H1 (cell line): ENCODE data around the gene PLEKHG4. TPM values are rescaled to one million over a fixed set of nuclear protein-coding genes. Genes with fewer than 3 reads are reported as not detected.

Source experiments
- CTCF ChIA-PET: fragments of 300-600 bp; sonication (Branson Sonifier 250); formaldehyde crosslinking; loops from one replicate; lab custom pipeline; 2021; ENCODE audit not compliant: partially characterized antibody; lab: Charles Lee
- POLR2A ChIA-PET: fragments of 300-600 bp; sonication (Branson Sonifier 250); formaldehyde crosslinking; loops from one replicate; lab custom pipeline; 2021; ENCODE audit warnings: inconsistent platforms; ENCODE audit not compliant: partially characterized antibody; lab: Charles Lee
- DNase-seq, 2 experiments: peaks; one replicate each; pipeline versions ENCODE4 v3.0.0 to v3.0.0-alpha.2; 2010 to 2022; ENCODE audit warnings: low spot score in 2 of 2, low read depth in 1 of 2, mixed read lengths in 1 of 2
- FAIRE-seq: peaks from 2 replicates; lab custom pipeline; 2011; peaks lifted over from hg19 to GRCh38; lab: Jason Lieb, UNC
- H2AFZ ChIP-seq: 2 replicates; pipeline ENCODE4 v1.8.1; 2012; ENCODE audit warnings: low read length, inconsistent platforms
- H2AK5ac ChIP-seq: 2 replicates; pipeline ENCODE4 v1.6.1; 2013; ENCODE audit warnings: low read depth, low read length
- H2BK120ac ChIP-seq: replicated peaks from 2 replicates; pipeline ENCODE3; 2013; ENCODE audit warnings: low read depth, low read length, inconsistent platforms
- H2BK12ac ChIP-seq: 2 replicates; pipeline ENCODE4 v1.6.1; 2013; ENCODE audit warnings: low read depth, low read length
- H2BK15ac ChIP-seq: 2 replicates; pipeline ENCODE4 v1.6.1; 2013; ENCODE audit warnings: low read length
- H2BK20ac ChIP-seq: 2 replicates; pipeline ENCODE4 v1.6.1; 2013; ENCODE audit warnings: low read length
- H2BK5ac ChIP-seq: 2 replicates; pipeline ENCODE4 v1.6.1; 2013; ENCODE audit warnings: low read depth, low read length
- H3K14ac ChIP-seq: 2 replicates; pipeline ENCODE4 v1.6.1; 2013; ENCODE audit warnings: inconsistent platforms; ENCODE audit not compliant: insufficient read length
- H3K18ac ChIP-seq: 2 replicates; pipeline ENCODE4 v1.6.1; 2013; ENCODE audit warnings: low read length; ENCODE audit errors: extremely low read depth
- H3K23ac ChIP-seq: 2 replicates; pipeline ENCODE4 v1.6.1; 2013; ENCODE audit warnings: inconsistent platforms; ENCODE audit not compliant: insufficient read length
- H3K23me2 ChIP-seq: 2 replicates; pipeline ENCODE4 v1.6.1; 2013; ENCODE audit warnings: low read depth, low read length
- H3K27ac ChIP-seq: 2 replicates; pipeline ENCODE4 v1.6.1; 2011; ENCODE audit warnings: low read depth, low read length, inconsistent platforms
- H3K27me3 ChIP-seq, 4 experiments: replicated peaks in 1 of 4; 1 replicate in 1 of 4; 2 replicates in 3 of 4; pipeline versions ENCODE4 v1.6.1 to v1.8.1; 2011 to 2013; ENCODE audit warnings: low read length in 3 of 4, mild to moderate bottlenecking in 3 of 4, inconsistent platforms in 2 of 4, mixed read lengths in 2 of 4, moderate library complexity in 1 of 4; ENCODE audit not compliant: control insufficient read depth in 3 of 4, insufficient read depth in 3 of 4; ENCODE audit errors: extremely low read depth in 1 of 4
- H3K36me3 ChIP-seq, 4 experiments: 2 replicates each; pipeline versions ENCODE4 v1.6.1 to v1.8.1; 2011 to 2013; ENCODE audit warnings: mild to moderate bottlenecking in 4 of 4, low read length in 3 of 4, moderate library complexity in 2 of 4, control low read depth in 1 of 4, inconsistent platforms in 1 of 4; ENCODE audit not compliant: insufficient read depth in 4 of 4, control insufficient read depth in 2 of 4
- H3K4ac ChIP-seq: replicated peaks from 2 replicates; pipeline ENCODE3; 2013; ENCODE audit warnings: low read length, low read depth, mixed read lengths, inconsistent platforms; ENCODE audit not compliant: insufficient read length
- H3K4me1 ChIP-seq, 4 experiments: replicated peaks in 1 of 4; 1 replicate in 1 of 4; 2 replicates in 3 of 4; pipeline versions ENCODE4 v1.6.1 to v1.8.1; 2011 to 2013; ENCODE audit warnings: low read length in 3 of 4, inconsistent platforms in 2 of 4, mixed read lengths in 1 of 4; ENCODE audit not compliant: insufficient read depth in 4 of 4, control insufficient read depth in 3 of 4
- H3K4me2 ChIP-seq, 2 experiments: 2 replicates each; pipeline versions ENCODE4 v1.6.1 to v1.8.1; 2011 to 2013; ENCODE audit warnings: low read depth in 2 of 2, low read length in 2 of 2, control low read depth in 1 of 2, inconsistent platforms in 1 of 2, mild to moderate bottlenecking in 1 of 2; ENCODE audit not compliant: insufficient read depth in 1 of 2
- H3K4me3 ChIP-seq, 4 experiments: fragments of 200-600, 300-600 bp in 1 of 4; sonication (generic), shearing (Covaris generic), sonication (Bioruptor Twin) in 1 of 4; 2 replicates each; pipeline versions ENCODE4 v1.5.1 to v1.8.1; 2011 to 2016; ENCODE audit warnings: low read length in 4 of 4, low read depth in 3 of 4, control low read depth in 2 of 4, inconsistent platforms in 2 of 4, mild to moderate bottlenecking in 2 of 4, mixed read lengths in 1 of 4, moderate library complexity in 1 of 4; ENCODE audit not compliant: insufficient read depth in 2 of 4; ENCODE audit errors: extremely low read depth in 1 of 4
- H3K56ac ChIP-seq: replicated peaks from 2 replicates; pipeline ENCODE3; 2013; ENCODE audit warnings: low read depth, mild to moderate bottlenecking, mixed read lengths, low read length, inconsistent platforms; ENCODE audit not compliant: insufficient read length
- H3K79me1 ChIP-seq: 2 replicates; pipeline ENCODE4 v1.6.1; 2013; ENCODE audit warnings: low read depth, low read length, control low read depth
- H3K79me2 ChIP-seq, 2 experiments: 2 replicates each; pipeline versions ENCODE4 v1.6.1 to v1.8.1; 2012 to 2013; ENCODE audit warnings: low read length in 2 of 2, mild to moderate bottlenecking in 2 of 2, inconsistent platforms in 1 of 2; ENCODE audit not compliant: insufficient read depth in 2 of 2, control insufficient read depth in 1 of 2
- H3K9ac ChIP-seq, 4 experiments: replicated peaks in 1 of 4; 1 replicate in 1 of 4; 2 replicates in 3 of 4; pipeline versions ENCODE4 v1.6.1 to v1.8.1; 2011 to 2013; ENCODE audit warnings: low read depth in 3 of 4, low read length in 3 of 4, control low read depth in 2 of 4, mild to moderate bottlenecking in 2 of 4, moderate library complexity in 2 of 4, inconsistent platforms in 1 of 4; ENCODE audit errors: extremely low read depth in 1 of 4
- H3K9me3 ChIP-seq, 2 experiments: 2 replicates each; pipeline versions ENCODE4 v1.6.1 to v1.8.1; 2012 to 2013; ENCODE audit warnings: mild to moderate bottlenecking in 2 of 2, moderate library complexity in 2 of 2, control low read depth in 1 of 2, inconsistent platforms in 1 of 2, low read depth in 1 of 2, low read length in 1 of 2, mixed read lengths in 1 of 2; ENCODE audit not compliant: insufficient read depth in 2 of 2
- H4K20me1 ChIP-seq, 2 experiments: replicated peaks in 1 of 2; 2 replicates each; pipeline versions ENCODE3 to v1.8.1; 2011 to 2013; ENCODE audit warnings: inconsistent platforms in 2 of 2, low read length in 2 of 2, mild to moderate bottlenecking in 1 of 2; ENCODE audit not compliant: insufficient read depth in 2 of 2, control insufficient read depth in 1 of 2
- H4K5ac ChIP-seq: 2 replicates; pipeline ENCODE4 v1.6.1; 2013; ENCODE audit warnings: low read length, low read depth, mixed read lengths, inconsistent platforms; ENCODE audit not compliant: insufficient read length
- H4K8ac ChIP-seq: 2 replicates; pipeline ENCODE4 v1.8.0; 2013; ENCODE audit warnings: mild to moderate bottlenecking, moderate library complexity, low read length, inconsistent platforms; ENCODE audit not compliant: insufficient read depth; ENCODE audit errors: extremely low read depth
- H4K91ac ChIP-seq: replicated peaks from 2 replicates; pipeline ENCODE3; 2013; ENCODE audit warnings: low read length, mixed read lengths, inconsistent platforms; ENCODE audit not compliant: insufficient read length
- EZH2 ChIP-seq: fragments of 200-600 bp; sonication (generic); IDR thresholded peaks from 2 replicates; pipeline ENCODE4 v1.7.1; 2012; ENCODE audit warnings: low read depth, mild to moderate bottlenecking, moderate library complexity, low read length, inconsistent platforms; ENCODE audit not compliant: severe bottlenecking
- FOSL1 ChIP-seq: IDR thresholded peaks from 2 replicates; pipeline ENCODE4 v1.6.1; 2011; ENCODE audit warnings: mild to moderate bottlenecking, low read depth, low read length, moderate library complexity; ENCODE audit not compliant: insufficient read depth
- GABPA ChIP-seq: IDR thresholded peaks from 2 replicates; pipeline ENCODE4 v1.6.1; 2011; ENCODE audit warnings: mild to moderate bottlenecking, low read length, moderate library complexity, borderline replicate concordance; ENCODE audit not compliant: insufficient read depth
- NANOG ChIP-seq: IDR thresholded peaks from 2 replicates; pipeline ENCODE4 v1.6.1; 2011; ENCODE audit warnings: low read length, low read depth, mild to moderate bottlenecking, inconsistent platforms; ENCODE audit not compliant: insufficient read depth, poor library complexity, severe bottlenecking
- SIX5 ChIP-seq: IDR thresholded peaks from 2 replicates; pipeline ENCODE4 v1.6.1; 2011; ENCODE audit warnings: mild to moderate bottlenecking, low read depth, low read length
- SUZ12 ChIP-seq: fragments of 200-600 bp; sonication (generic); IDR thresholded peaks from 2 replicates; pipeline ENCODE4 v1.6.1; 2012; ENCODE audit warnings: mild to moderate bottlenecking, inconsistent platforms, low read length, moderate library complexity, mixed read lengths
- WGBS, 2 experiments: shearing (Covaris generic) in 1 of 2; methylation state at CpG; one replicate each; pipeline versions ENCODE4 v1.1.6 to v1.1.7; 2013 to 2015; ENCODE audit warnings: low lambda C conversion rate in 2 of 2, mixed read lengths in 2 of 2, inconsistent platforms in 1 of 2, low coverage in 1 of 2, missing lambda C conversion rate in 1 of 2; ENCODE audit not compliant: insufficient replicate concordance in 2 of 2, insufficient coverage in 1 of 2, insufficient read length in 1 of 2; ENCODE audit errors: extremely low coverage in 1 of 2, missing lambda C conversion rate in 1 of 2; 5-methylcytosine and 5-hydroxymethylcytosine counted together
- polyA plus RNA-seq, 7 experiments: library from polyadenylated mRNA; depleted of rRNA in 3 of 7; stranded (reverse) in 5 of 7; unstranded in 2 of 7; fragments of >200 nt in 5 of 7; fragments of 200-250 nt in 2 of 7; gene quantifications; 1 replicate in 5 of 7; 2 replicates in 1 of 7; 4 replicates in 1 of 7; pipeline versions ENCODE4 v1.2.1 to v1.2.3, GENCODE V29; 2011 to 2013; ENCODE audit warnings: missing spikeins in 2 of 7, mixed read lengths in 2 of 7
- total RNA-seq: library from RNA; stranded (reverse); fragmentation: NEBNext Ultra II Directional; extraction: Animal tissue kit (Norgen Biotek cat#: 25700); gene quantifications from 2 replicates; pipeline ENCODE4 v1.2.1, GENCODE V29; 2021
- TF ChIP-seq, protein P1 (sequence below): IDR thresholded peaks from 2 replicates; pipeline ENCODE4 v1.6.1; 2011; ENCODE audit warnings: low read depth, mild to moderate bottlenecking, low read length; ENCODE audit not compliant: insufficient read depth
- TF ChIP-seq, protein P2 (sequence below): IDR thresholded peaks from 2 replicates; pipeline ENCODE4 v1.6.1; 2012; ENCODE audit warnings: inconsistent platforms

The PLEKHG4 gene
- total and polyA plus RNA-seq, 2 of the 8 experiments (the other 6 are each of a cell fraction or from before 2014, with no cell fraction given) = 7.7 to 11.1 TPM

- Histone ChIP-seq H3K27me3 (peaks cover 0 to 11% (median 9%) of the 10 kb centered on the region in 4 experiments; a peak in 5 of 7 replicates), H3K27ac (no peak overlapping the region), H3K9me3 (no peaks in the 10 kb centered on the region), H3K4me2 (no peak overlapping the region), H3K9ac (no peak overlapping the region), H2BK15ac (no peak overlapping the region), H2BK12ac (no peak overlapping the region), H3K23me2 (peaks cover under 1% of the 10 kb centered on the region; the same call in 1 of the 2 replicates), H3K18ac (no peak overlapping the region), H4K91ac (no peak overlapping the region), H3K4me1 (peaks cover 0 to 2% (median 0%) of the 10 kb centered on the region in 4 experiments; a peak in 1 of 7 replicates), H3K14ac (no peak overlapping the region), H3K79me2 (no peaks in the 10 kb centered on the region), H3K56ac (no peak overlapping the region), H2BK120ac (no peak overlapping the region), H2BK5ac (no peak overlapping the region), H2BK20ac (no peak overlapping the region), H3K23ac (no peak overlapping the region), H3K36me3 (no peaks in the 10 kb centered on the region), H2AFZ (no peak overlapping the region), H3K4me3 (no peak overlapping the region), H3K79me1 (no peaks in the 10 kb centered on the region), H2AK5ac (no peak overlapping the region), H3K4ac (no peak overlapping the region), H4K5ac (no peak overlapping the region), H4K8ac (no peak overlapping the region; the same call in 1 of the 2 replicates), H4K20me1 (peaks cover 2 to 9% of the 10 kb centered on the region in 2 experiments)
- TF ChIP-seq FOSL1 (no peak), SIX5 (no peak), EZH2 (no peak), GABPA (no peak), SUZ12 (no peak), NANOG (no peak)
- TF ChIP-seq, protein P1, sequence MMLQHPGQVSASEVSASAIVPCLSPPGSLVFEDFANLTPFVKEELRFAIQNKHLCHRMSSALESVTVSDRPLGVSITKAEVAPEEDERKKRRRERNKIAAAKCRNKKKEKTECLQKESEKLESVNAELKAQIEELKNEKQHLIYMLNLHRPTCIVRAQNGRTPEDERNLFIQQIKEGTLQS = no peak
- TF ChIP-seq, protein P2, sequence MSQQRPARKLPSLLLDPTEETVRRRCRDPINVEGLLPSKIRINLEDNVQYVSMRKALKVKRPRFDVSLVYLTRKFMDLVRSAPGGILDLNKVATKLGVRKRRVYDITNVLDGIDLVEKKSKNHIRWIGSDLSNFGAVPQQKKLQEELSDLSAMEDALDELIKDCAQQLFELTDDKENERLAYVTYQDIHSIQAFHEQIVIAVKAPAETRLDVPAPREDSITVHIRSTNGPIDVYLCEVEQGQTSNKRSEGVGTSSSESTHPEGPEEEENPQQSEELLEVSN = no peak
- CTCF ChIA-PET = interaction anchor here (0.6 to 10.5 kb wide), 46 partner anchors 10 to 342 kb away, joined by 3 to 217 read pairs (median 6); partner anchors contain the start of genes FHOD1, KCTD19, LRRC36 and SLC9A5
- POLR2A ChIA-PET = interaction anchor here (1.1 to 1.6 kb wide), 3 partner anchors 9 to 37 kb away, joined by 3 to 9 read pairs (median 8); partner anchors contain the start of genes FHOD1 and SLC9A5
- 92% methylated on average over 20 of the region's 21 CpGs; no CpG with 5 or more reads in 1 of the 2 experiments for WGBS, 2 experiments
- DNase-seq = no peak
- no peak for FAIRE-seq
Measured at GRCh38 chr16:67283826-67284555, 4.7 kb downstream of the PLEKHG4 start.
